Measurements from ENCODE around the gene EPB41L2.
"Not testable (repeated sequence)": the region's sequence is repeated elsewhere in the genome, so short reads cannot be mapped to it uniquely, and the experiment has no call there.

The EPB41L2 gene

GRCh38 chr6:130920969-130921368 lies 142.1 kb downstream of the EPB41L2 start:
- no peak overlapping the region for H3K4me3 ChIP-seq (ENCODE audit: low read depth, low read length)
- no peak for TF ChIP-seq CTCF (IDR thresholded peaks at IDR 0.05; ENCODE audit: low read depth, low read length, missing control alignments)
- DNase-seq (ENCODE audit: low read depth), result no peak
- in situ Hi-C loops (cut with HindIII; ENCODE audit: low sequenced_read_pairs), result no loop called here

GRCh38 chr6:130918171-130918570 lies 144.9 kb downstream of the EPB41L2 start:
- TF ChIP-seq CTCF (IDR thresholded peaks at IDR 0.05; ENCODE audit: low read depth, low read length, missing control alignments), result no peak
- DNase-seq (ENCODE audit: low read depth), result no peak
- H3K4me3 ChIP-seq (ENCODE audit: low read depth, low read length), result no peak overlapping the region
- in situ Hi-C loops (cut with HindIII; ENCODE audit: low sequenced_read_pairs), result no loop called here

- in situ Hi-C loops (cut with HindIII; ENCODE audit: low sequenced_read_pairs); H3K4me3 ChIP-seq (ENCODE audit: low read depth, low read length); DNase-seq (ENCODE audit: low read depth): not testable (repeated sequence)
Measured at GRCh38 chr6:130915606-130916005, 147.4 kb downstream of the EPB41L2 start.

- no peak overlapping the region for H3K4me3 ChIP-seq (ENCODE audit: low read depth, low read length)
- DNase-seq (ENCODE audit: low read depth), result no peak
- in situ Hi-C loops (cut with HindIII; ENCODE audit: low sequenced_read_pairs), result no loop called here
- TF ChIP-seq CTCF (IDR thresholded peaks at IDR 0.05; ENCODE audit: low read depth, low read length, missing control alignments), result no peak
Measured at GRCh38 chr6:130913120-130913519, 149.9 kb downstream of the EPB41L2 start.

- in situ Hi-C loops (cut with HindIII; ENCODE audit: low sequenced_read_pairs), result no loop called here
- no peak for TF ChIP-seq CTCF (IDR thresholded peaks at IDR 0.05; ENCODE audit: low read depth, low read length, missing control alignments)
- no peak overlapping the region for H3K4me3 ChIP-seq (ENCODE audit: low read depth, low read length)
- DNase-seq (ENCODE audit: low read depth), result no peak
Measured at GRCh38 chr6:130912434-130912833, 150.6 kb downstream of the EPB41L2 start.

GRCh38 chr6:130908958-130909357 lies 154.1 kb downstream of the EPB41L2 start:
- no peak for DNase-seq (ENCODE audit: low read depth)
- no peak for TF ChIP-seq CTCF (IDR thresholded peaks at IDR 0.05; ENCODE audit: low read depth, low read length, missing control alignments)
- in situ Hi-C loops (cut with HindIII; ENCODE audit: low sequenced_read_pairs), result no loop called here
- H3K4me3 ChIP-seq (ENCODE audit: low read depth, low read length), result no peak overlapping the region

GRCh38 chr6:130908188-130908587 lies 154.9 kb downstream of the EPB41L2 start:
- TF ChIP-seq CTCF (IDR thresholded peaks at IDR 0.05; ENCODE audit: low read depth, low read length, missing control alignments), result no peak
- H3K4me3 ChIP-seq (ENCODE audit: low read depth, low read length), result no peak overlapping the region
- in situ Hi-C loops (cut with HindIII; ENCODE audit: low sequenced_read_pairs), result no loop called here
- no peak for DNase-seq (ENCODE audit: low read depth)

All from astrocyte of the cerebellum (primary cell).